Adrenal gland (tissue), 5 donors: ENCODE results near the gene GALNT9.

Experiments
- CTCF ChIP-seq, 6 experiments: fragments of 450-650 bp in 4 of 6; fragments of 200-600 bp in 2 of 6; sonication (generic) in 1 of 6; IDR thresholded peaks; 1 replicate in 5 of 6; 2 replicates in 1 of 6; pipeline versions ENCODE4 v1.5.1 to v1.8.0; 2016 to 2021; ENCODE audit warnings: antibody characterized with exemption in 6 of 6, mild to moderate bottlenecking in 2 of 6, moderate library complexity in 1 of 6
- POLR2A ChIP-seq, 2 donors: fragments of 450-650 bp; IDR thresholded peaks; one replicate each; pipeline ENCODE4 v1.6.1; 2017; ENCODE audit warnings: antibody characterized with exemption in 2 of 2, mild to moderate bottlenecking in 2 of 2, moderate library complexity in 1 of 2
- donor health status: DM: no; HTN: no; CAD: no.

- TF ChIP-seq CTCF (IDR thresholded peaks at IDR 0.05) (no peak), POLR2A (IDR thresholded peaks at IDR 0.05) (no peak)
Observed at GRCh38 chr12:132277374-132277941, 51.9 kb downstream of the GALNT9 start.
